Fibroblast of lung (primary cell): ENCODE measurements around the gene ITGAD.

ENCODE experiments used
- EZH2 ChIP-seq: IDR thresholded peaks from 2 replicates; pipeline ENCODE4 v1.5.1; 2012; ENCODE audit warnings: low read length, control low read depth, mild to moderate bottlenecking; ENCODE audit errors: missing control alignments
- TF ChIP-seq, protein P1 (sequence below), 2 donors: IDR thresholded peaks in 1 of 2; conservative IDR thresholded peaks in 1 of 2; 1 replicate in 1 of 2; 2 replicates in 1 of 2; pipeline ENCODE4 v1.5.1; 2011 to 2012; ENCODE audit warnings: low read length in 2 of 2, control low read depth in 1 of 2, inconsistent platforms in 1 of 2, low read depth in 1 of 2, mild to moderate bottlenecking in 1 of 2

DNA sequence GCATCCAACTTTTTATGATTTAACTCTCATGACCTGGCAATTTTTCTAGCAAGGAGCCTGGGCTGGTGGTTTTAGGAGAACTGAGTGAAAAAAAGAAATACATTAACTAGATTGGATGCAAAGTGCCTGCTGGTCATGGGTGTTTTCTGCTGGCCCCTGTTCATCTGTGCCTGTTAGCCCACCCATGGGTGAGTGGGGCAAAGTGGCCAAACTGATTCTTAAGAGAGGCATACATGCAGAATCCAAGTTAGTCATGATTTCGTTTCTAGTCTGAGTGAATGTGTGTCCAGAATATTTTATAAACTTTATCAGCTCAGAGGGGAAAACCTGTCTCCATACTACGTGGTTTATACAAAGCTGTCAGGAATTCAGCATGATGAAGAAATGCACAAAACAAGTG lies 4.6 kb upstream of the ITGAD start:
- TF ChIP-seq, protein P1, sequence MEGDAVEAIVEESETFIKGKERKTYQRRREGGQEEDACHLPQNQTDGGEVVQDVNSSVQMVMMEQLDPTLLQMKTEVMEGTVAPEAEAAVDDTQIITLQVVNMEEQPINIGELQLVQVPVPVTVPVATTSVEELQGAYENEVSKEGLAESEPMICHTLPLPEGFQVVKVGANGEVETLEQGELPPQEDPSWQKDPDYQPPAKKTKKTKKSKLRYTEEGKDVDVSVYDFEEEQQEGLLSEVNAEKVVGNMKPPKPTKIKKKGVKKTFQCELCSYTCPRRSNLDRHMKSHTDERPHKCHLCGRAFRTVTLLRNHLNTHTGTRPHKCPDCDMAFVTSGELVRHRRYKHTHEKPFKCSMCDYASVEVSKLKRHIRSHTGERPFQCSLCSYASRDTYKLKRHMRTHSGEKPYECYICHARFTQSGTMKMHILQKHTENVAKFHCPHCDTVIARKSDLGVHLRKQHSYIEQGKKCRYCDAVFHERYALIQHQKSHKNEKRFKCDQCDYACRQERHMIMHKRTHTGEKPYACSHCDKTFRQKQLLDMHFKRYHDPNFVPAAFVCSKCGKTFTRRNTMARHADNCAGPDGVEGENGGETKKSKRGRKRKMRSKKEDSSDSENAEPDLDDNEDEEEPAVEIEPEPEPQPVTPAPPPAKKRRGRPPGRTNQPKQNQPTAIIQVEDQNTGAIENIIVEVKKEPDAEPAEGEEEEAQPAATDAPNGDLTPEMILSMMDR (conservative IDR thresholded peaks at IDR 0.05 in 1 of 2, IDR thresholded peaks at IDR 0.05 in 1 of 2; ENCODE audit: low read depth in 1 of 2, low read length in 2 of 2), result no peak
- TF ChIP-seq EZH2, result no peak
